Fibroblast of skin of scalp (primary cell): ENCODE data around the gene LRP4.
A peak's percentile ranks its signal among the peaks of the same experiment; 100 is the strongest.

Experiments used
- DNase-seq: peaks from one replicate; pipeline ENCODE4 v3.0.0-alpha.2; 2013

The LRP4 gene

DNA sequence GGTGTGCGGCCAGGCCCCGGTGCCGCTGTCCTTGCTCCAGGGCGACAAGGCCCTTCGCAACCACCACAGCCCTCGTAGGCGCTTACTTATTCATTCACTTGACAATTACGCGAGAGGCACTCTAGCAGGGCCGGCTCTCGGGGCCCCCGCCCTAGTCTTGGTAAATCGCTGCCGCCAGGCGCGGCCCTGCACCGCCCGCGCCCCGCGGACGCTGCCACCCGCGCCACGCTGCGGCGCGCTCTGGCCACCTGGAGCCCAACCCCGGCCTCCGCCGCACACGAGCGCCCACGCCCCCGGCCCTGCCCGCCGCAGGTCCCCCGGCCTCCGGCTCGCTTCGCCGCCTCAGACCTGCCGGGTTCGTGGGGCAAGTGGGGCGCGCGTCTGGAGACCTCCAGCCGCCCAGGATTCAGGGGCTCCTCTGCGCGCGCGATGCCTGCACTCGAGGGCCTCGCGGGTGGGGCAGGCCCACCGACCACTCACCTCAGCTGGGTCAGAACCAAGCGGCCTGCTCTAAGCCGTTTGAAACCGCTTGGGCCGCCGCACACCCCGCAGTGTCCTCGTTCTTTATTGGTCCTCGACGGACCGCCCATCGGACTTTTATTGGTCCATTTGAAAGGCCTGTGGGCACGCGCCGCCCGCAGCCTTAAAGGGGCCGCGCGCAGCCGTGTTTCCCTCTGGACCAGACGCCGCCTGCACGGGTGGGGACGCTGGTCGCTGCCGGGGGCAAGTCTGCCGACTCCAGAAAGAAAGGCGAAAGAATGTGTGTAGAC, 72.4 kb downstream of the LRP4 start, which contains the start of gene CKAP5:
CKAP5 (minus strand) TSS at position 541 of the 770 bp plus-strand sequence. CDS start 25,049 bp downstream, outside the sequence.
- DNase-seq, result peak; percentile 90

DNA sequence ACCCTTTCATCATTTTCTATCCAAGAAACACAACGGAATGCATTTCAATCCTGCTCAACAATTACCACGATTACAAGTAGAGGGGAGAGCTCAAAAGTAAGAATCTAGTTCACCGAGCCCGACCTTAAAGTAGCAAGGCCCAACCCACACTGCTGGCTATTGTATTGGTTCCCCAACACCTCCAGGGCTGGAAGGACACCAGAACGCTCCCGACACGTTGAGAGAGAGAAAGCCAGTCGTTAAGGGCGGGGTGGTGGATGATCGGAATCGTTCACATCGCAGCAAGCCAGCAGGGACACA, 73.0 kb downstream of the LRP4 start:
- no peak for DNase-seq

DNA sequence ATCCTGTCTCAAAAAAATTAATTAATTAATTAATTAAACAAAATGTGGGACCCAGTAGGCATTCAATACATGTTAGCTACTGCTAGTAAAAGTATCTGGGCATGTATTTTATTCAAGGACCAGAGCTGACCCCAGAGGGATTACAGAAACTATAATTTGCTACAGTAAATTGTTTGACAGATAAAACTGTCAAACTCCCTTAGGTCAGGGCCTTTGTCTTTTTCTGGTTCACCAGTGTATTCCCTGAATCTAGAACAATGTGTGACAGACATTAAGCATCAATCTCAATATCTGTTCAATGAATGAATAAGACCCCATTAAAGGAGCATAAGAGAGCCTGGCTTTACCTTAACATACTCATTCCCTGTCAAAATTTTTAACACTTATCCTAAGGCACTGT, 78.2 kb downstream of the LRP4 start:
- no peak for DNase-seq

DNA sequence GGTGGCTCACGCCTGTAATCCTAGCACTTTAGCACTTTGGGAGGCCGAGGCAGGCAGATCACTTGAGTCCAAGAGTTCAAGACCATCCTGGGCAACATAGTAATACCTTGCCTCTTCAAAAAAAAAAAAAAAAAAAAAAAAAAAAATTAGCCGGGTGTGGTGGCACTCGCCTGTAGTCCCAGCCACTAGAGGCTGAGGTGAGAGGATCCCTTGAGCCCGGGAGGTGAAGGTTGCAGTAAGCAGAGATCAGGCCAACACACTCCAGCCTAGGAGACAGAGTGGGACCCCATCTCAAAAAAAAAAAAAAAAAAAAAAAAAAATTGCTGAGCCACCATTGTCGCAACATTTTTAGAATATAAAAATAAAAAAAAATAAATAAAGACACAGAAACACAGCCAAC, 79.8 kb downstream of the LRP4 start:
- no peak for DNase-seq

DNA sequence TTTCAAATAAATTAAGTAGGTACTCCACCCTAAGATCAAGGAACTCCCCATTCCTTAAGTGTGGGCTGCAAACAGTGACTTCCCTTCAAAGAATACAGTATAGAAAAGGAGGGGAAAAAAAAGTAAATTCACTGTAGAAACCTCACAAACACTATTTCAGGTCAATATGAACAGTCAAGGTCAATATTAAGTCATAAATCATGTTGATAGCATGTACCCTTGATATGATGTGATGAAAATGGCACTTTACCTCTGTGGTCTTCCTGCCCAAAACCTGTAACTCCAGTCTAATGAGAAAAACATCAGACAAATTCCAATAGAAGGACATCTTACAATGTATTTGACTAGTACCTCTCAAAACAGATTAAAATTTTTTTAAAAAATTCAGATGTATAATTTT, 80.5 kb downstream of the LRP4 start:
- no peak for DNase-seq

DNA sequence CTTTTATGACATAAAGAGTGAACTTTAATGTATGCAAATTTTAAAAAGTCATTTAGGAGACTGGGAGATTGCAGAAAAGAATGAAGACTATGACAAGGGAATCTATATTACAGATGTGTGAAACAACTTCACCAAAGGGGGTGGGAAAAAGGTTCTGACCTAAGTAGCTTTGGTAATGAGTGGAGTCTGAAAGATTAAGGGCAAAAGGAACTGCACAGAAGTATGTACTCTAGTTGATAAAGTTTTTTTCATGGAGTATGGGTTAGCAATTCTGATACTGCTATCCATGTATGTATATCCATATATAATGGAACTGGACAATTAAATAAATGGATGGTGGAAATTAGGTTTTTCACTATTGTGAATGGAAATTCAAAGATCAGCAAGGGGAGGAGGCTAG, 81.5 kb downstream of the LRP4 start:
- no peak for DNase-seq

DNA sequence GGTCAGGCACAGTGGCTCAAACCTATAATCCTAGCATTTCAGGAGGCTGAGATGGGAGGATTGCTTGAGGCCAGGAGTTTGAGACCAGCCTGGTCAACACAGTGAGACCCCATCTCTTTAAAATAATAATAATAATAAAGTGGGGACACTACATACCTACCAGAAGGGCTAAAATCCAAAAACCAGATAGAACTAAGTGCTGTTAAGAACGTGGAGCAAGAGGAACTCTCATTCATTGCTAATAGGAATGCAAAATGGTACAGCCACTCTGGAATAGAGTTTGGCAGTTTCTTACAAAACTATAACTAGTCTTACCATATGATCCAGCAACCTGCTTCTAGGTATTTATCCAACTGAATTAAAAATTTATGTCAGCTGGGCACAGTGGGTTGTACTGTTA, 81.9 kb downstream of the LRP4 start:
- DNase-seq, result no peak

DNA sequence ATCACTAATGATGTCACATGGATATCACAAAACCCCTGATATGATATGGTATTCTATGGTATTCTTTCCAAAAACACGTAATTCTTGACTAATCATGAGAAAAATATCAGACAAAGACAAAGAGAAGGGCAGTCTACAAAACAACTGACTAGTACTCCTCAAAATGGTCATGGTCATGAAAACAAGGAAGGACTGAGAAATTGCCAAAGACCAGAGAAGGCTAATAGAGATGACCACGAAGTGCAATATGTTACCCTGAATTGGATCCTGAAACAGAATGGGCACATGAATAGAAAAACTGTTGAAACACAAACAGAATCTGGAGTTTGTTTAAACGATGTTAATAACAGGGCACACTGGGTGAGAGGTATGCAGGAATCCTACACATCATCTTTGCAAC, 82.5 kb downstream of the LRP4 start:
- DNase-seq, result no peak

DNA sequence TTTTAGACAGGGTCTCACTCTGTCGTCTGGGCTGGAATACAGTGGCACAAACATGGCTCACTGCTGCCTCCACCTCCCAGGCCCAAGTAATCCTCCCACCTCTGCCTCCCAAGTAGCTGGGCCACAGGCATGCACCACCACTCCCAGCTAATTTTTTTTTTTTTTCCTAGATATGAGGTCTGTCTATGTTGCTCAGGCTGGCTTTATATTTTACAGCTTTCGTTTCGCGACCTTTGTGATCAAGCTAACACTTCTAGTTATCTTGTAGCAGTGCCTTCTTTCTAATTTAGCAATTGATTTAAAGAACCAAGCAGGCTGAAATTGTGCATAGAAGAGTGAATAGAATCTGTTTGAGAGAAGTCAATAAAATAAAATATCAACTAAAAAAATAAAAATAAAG, 83.5 kb downstream of the LRP4 start:
- no peak for DNase-seq

DNA sequence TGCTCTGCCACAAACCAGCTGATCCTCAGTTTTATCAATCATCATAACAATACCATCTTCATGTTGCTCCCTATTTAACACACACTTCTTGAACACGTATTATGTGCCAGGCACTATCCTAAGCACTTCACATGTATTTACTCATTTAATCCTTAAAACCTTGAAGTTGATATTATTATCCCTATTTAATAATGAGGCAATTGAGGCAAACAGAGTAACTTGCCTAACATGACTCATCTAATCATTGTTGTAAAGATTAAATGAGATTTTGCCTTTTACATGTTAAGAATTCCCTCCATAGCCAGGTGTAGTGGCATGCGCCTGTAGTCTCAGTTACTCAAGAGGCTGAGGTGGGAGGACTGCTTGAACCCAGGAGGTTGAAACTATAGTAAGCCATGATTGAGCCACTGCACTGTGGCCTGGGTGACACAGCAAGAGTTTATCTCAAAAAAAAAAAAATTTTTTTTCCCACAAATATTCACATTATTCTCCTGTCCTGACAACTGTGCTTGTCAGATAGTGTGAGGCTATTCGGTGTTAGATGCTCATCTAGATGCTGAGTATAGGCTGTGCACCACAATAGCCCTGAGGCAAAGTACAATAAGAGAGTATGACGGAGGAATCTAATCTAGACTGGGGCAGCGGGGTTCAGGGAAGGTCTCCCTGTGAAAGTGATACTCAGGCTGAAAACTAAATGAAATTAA, 85.7 kb downstream of the LRP4 start:
- DNase-seq, result no peak

DNA sequence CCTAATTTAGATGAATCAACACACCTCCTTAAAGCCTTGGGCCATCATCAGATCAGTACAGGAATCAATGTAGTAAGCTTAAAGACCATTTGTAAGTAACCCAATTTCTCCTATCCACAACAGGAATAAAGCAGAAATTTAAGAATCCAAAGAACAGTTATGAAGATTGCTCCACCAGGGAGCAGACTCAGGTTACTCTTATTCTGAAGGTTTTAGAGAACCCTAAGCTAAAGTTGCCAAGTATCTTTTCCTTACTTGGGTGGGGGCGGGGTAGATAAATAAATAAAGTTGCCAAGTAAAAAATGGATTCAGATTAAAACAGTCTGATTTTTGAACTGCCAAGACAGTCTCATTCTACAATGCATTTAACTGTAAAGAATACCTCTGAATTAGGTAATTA, 90.4 kb downstream of the LRP4 start:
- no peak for DNase-seq

DNA sequence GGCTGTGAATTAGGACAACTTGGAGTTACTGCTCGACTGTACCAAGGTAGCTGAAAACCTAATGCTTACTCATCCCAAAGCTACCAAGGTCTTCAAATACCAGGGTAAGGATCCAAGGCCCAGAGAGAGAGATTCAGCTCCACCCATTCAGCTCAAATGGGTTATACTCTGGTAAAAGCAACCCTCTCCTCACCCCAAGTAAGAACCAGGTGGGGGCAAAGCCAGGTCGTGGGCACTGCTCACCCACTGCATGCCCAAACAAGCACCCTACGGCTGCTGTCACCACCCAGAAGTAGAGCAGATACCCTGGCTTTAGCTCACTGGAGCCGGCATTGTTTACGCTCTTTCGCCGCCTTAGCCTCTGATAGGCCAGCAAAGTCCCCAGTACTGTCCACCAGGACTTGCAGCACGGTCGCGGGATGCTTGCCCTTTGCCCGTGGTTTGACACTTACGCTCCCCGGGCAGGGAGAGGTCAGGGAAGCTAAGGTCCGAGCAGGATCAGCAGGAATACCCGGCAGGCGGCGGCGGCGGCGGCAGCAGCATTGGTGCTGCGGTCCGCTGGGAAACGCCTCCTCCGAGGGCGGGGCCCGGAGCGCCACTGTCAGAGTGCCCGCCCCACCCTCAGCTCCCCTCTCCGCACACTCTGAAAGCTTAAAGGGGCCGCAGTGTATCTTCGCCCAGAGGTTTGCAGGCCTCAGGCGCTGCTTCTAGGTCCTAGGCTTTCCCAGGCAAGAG, 91.9 kb downstream of the LRP4 start:
- DNase-seq, result peak; percentile 76

DNA sequence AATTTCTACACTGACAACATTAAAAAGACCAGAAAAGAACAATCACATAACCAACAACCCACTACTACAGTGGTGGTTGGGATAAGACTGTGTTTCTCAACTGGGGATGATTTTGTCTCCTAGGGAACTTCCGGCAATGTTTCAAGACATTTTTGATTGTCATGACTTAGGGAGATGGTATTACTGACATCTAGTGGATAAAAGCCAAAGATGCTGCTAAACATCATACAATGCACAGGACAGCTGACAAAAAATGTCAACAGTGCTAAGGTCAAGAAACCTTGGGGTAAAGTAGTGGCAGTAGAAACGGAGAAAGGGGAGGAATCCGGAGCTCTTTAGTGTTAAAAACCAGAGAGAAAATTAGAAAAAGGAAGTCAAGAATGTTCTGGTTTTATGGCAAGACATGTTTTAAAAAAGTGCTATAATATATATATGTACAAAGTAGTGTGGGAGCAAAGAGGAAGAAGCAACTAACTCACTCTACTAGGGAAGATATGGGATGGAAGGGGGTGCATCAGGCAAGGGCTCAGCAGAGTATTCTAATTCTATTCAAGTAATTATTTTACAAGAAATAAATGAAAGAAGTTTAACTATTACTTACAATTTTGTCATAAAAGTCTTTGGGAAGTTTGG, 109.4 kb downstream of the LRP4 start:
- peak; percentile 67 for DNase-seq
